NOMO-1 (cell line): ENCODE data around the gene BABAM2.

Experiments used
- DNase-seq, 2 experiments: peaks; one replicate each; lab custom pipeline; 2025; ENCODE audit not compliant: unreplicated experiment in 2 of 2; lab: John Stamatoyannopoulos, UW

The BABAM2 gene

GRCh38 chr2:28292491-28292890 lies 402.0 kb downstream of the BABAM2 start:
- no peak for DNase-seq

GRCh38 chr2:28293416-28293815 lies 402.9 kb downstream of the BABAM2 start:
- DNase-seq = no peak

GRCh38 chr2:28294451-28294850 lies 403.9 kb downstream of the BABAM2 start:
- DNase-seq = no peak

GRCh38 chr2:28296243-28296642 lies 405.7 kb downstream of the BABAM2 start:
- no peak for DNase-seq

GRCh38 chr2:28296904-28297303 lies 406.4 kb downstream of the BABAM2 start:
- DNase-seq = no peak

GRCh38 chr2:28297531-28297930 lies 407.0 kb downstream of the BABAM2 start:
- DNase-seq = no peak

- DNase-seq = no peak
Observed at GRCh38 chr2:28298406-28298805, 407.9 kb downstream of the BABAM2 start.

- no peak for DNase-seq
Observed at GRCh38 chr2:28300485-28301341, 410.2 kb downstream of the BABAM2 start.

GRCh38 chr2:28305202-28305601 lies 414.7 kb downstream of the BABAM2 start:
- no peak for DNase-seq

- no peak for DNase-seq
Observed at GRCh38 chr2:28310107-28310506, 419.6 kb downstream of the BABAM2 start.

GRCh38 chr2:28311660-28312249 lies 421.2 kb downstream of the BABAM2 start:
- DNase-seq = peak; percentile 10 to 38

- DNase-seq = no peak
Observed at GRCh38 chr2:28312307-28313219, 422.0 kb downstream of the BABAM2 start.

- no peak for DNase-seq
Observed at GRCh38 chr2:28313220-28313784, 422.8 kb downstream of the BABAM2 start.

GRCh38 chr2:28314968-28315367 lies 424.4 kb downstream of the BABAM2 start:
- DNase-seq = no peak

GRCh38 chr2:28316546-28317335 lies 426.2 kb downstream of the BABAM2 start:
- DNase-seq = no peak

- no peak for DNase-seq
Observed at GRCh38 chr2:28317390-28317789, 426.9 kb downstream of the BABAM2 start.

- no peak for DNase-seq
Observed at GRCh38 chr2:28318023-28318422, 427.5 kb downstream of the BABAM2 start.

- no peak for DNase-seq
Observed at GRCh38 chr2:28318462-28319117, 428.1 kb downstream of the BABAM2 start.

- DNase-seq = no peak
Observed at GRCh38 chr2:28319118-28320008, 428.8 kb downstream of the BABAM2 start.
